Renal cortical epithelial cell (primary cell): ENCODE results near the gene CALCB. TPM values are rescaled to one million over a fixed set of nuclear protein-coding genes. Genes with fewer than 3 reads are reported as not detected.

Experiments
- DNase-seq: peaks from one replicate; pipeline ENCODE4 v3.0.0-alpha.2; 2011; ENCODE audit warnings: low read depth
- total RNA-seq: library from RNA; depleted of rRNA; stranded (reverse); fragments of >200 nt; gene quantifications from 2 replicates; pipeline ENCODE4 v1.2.3, GENCODE V29; 2014

The CALCB gene
- total RNA-seq, 1 donor from 2014 or later = 0.15 TPM

DNA sequence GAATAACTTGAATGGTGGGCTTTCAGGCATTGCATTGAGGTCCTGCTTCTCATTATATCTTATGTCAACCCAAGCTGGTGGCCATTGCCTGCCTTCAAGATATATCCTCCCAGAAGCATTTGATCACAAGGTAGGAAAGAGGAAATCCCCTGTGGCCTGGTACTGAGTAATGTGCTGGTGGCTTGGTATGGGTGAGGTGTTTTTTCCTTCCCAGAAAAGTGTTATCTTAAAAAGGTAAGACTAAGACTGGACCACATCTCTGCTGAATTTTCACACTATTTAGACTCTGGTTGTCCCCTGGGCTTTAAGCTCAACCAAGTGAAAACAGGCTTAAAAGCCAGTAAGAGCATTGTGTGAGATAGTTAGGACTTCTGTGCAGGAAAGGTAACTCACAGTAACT lies 45.0 kb downstream of the CALCB start:
- peak; percentile 26 for DNase-seq

DNA sequence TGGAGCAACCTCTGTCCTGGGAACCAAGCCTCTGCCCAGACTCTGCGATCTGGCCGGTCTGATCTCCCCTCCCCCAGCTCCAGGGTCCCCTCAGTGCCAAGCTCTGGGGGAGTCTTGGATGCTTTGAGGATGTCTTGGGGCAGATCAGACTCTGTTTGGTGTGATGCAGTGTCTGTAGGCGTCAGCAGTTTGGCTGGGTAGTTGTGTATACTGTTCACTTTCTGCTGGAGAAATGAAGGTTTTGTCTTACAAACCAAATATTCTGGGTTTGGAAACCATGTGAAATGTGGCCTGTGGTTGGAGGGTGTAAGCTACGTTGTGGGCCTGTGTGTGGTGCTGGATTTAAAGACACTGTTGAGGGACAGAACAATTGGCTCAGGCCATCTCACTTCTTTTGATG lies 46.0 kb downstream of the CALCB start:
- DNase-seq = no peak

DNA sequence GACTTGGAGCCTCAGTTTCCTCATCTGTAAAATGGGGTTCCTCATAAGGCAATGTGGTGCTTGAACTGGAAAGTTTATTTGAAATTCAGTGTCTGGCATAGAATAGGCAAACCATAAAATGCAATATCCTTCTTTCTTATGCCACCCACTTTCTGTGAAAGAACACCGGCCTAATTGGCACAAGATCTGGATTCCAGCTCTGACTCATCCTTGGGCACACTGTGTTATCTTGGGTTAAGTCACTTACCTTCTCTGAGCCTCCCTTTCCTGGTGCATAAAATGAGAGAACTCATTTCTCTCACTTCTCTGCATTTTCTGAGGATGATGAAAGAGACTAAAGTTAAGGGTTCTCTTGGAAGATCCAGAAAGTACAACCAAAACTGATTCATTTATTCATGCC lies 46.4 kb downstream of the CALCB start:
- DNase-seq = peak; percentile 38

DNA sequence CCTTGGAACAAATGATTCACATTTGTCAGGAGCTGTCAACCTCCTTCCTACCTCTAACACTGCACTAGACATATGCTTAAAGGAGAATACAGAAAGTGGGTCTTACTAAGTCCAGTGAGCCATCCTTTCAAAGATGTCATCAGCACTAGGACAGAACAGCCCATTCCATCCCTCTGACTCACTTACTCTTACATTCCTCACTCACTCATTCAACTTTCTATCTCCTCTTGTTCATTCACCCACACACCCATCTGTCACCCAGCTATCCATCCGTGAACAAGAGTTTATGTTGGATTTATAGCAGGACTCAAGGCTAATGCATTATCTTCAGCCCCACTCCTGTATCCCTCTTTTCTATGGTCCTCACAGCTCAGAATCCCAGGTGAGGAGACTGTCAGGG lies 50.5 kb downstream of the CALCB start:
- DNase-seq = peak; percentile 94

DNA sequence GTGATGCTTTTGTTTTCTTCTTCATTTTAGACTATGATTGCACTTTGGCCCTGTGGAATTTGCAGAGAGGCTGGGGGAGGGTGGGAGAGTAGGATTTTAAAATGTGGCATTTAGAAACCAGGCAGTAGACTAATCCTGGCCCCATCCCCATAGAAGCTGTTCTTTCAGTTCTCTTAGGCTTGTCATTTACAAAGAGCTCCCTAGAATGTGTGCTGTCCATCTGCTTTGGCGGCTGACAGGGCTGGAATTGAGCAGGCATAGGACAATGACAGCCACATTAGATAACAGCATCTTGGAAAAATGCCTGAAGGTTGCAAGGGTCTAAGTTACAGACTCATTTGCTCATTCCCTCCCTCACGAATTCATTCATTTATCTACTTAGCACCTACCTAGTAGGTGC lies 51.1 kb downstream of the CALCB start:
- DNase-seq = no peak

DNA sequence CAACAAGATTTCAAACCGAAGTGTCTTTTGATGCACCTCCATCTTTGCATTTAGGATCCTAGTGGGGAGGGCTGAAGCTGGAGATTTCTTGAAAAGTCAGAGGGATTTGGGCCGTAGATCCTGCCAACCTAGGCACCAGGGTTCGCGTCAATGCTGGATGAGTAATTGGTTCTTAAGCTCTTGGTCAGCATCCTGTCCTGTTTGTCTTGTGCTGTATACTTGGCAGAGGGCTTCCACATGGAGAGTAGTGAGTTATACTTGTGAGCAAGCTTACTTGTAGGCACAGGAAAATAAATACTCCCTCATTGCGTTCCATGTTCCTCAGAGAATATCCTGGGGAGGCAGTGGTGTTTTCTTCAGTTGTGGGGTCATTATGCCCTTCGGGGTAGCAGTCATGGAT lies 53.9 kb downstream of the CALCB start:
- peak; percentile 69 for DNase-seq

Other genes with a start within 250 kb of the CALCB start
- 13.8 and 16.0 TPM in 2 replicates for gene CYP2R1, start 181.4 kb upstream of the CALCB start, total RNA-seq
- gene CALCA, start 101.2 kb upstream of the CALCB start, total RNA-seq = not detected in 2 replicates
- gene INSC, start 41.3 kb downstream of the CALCB start, total RNA-seq = 0.15 and 0.52 TPM in 2 replicates